K562 (cell line): ENCODE measurements around the gene HPCA. TPM values are rescaled to one million over a fixed set of nuclear protein-coding genes. Genes with fewer than 3 reads are reported as not detected.

Source experiments
- ATAC-seq: fragments of 200-7000 bp; cut with Tn5 transposase; 3 replicates; pipeline ENCODE4 v1.9.1; 2020; ENCODE audit warnings: moderate library complexity
- BruUV-seq: library from RNA; stranded (reverse); fragments of 400-500 nt; replicated peaks from 2 replicates; lab custom pipeline; 2021; lab: Mats Ljungman, UMichigan
- CTCF ChIA-PET: fragments of 300-600 bp; formaldehyde crosslinking; extraction: SDS; loops from one replicate; lab custom pipeline; 2021; ENCODE audit warnings: low intra/inter-chr PET ratio; lab: Yijun Ruan, JAX
- POLR2A ChIA-PET: fragments of 300-600, 350-650 bp; sonication (Branson Sonifier 250); formaldehyde crosslinking; extraction: SDS; loops from one replicate; lab custom pipeline; 2021; ENCODE audit warnings: antibody characterized with exemption, inconsistent platforms; lab: Yijun Ruan, JAX
- DNase-seq, 4 experiments: peaks; one replicate each; pipeline versions ENCODE4 v3.0.0 to v3.0.0-alpha.2; 2011 to 2018; ENCODE audit warnings: low spot score in 3 of 4, mixed read lengths in 3 of 4; ENCODE audit errors: extremely low read depth in 1 of 4
- FAIRE-seq: peaks from 2 replicates; lab custom pipeline; 2011; peaks lifted over from hg19 to GRCh38; lab: Jason Lieb, UNC
- H2AFZ ChIP-seq: 2 replicates; pipeline ENCODE4 v1.6.0; 2011; ENCODE audit warnings: low read depth, low read length, control low read depth, inconsistent platforms
- H3K27ac ChIP-seq: fragments of 200-600 bp; 3 replicates; pipeline ENCODE4 v1.8.0; 2011; ENCODE audit warnings: low read depth, mild to moderate bottlenecking, control low read depth, inconsistent platforms, low read length, moderate library complexity, mixed read lengths; ENCODE audit errors: extremely low read depth
- H3K27me3 ChIP-seq, 2 experiments: fragments of 300-600 bp in 1 of 2; 2 replicates in 1 of 2; 3 replicates in 1 of 2; pipeline versions ENCODE4 v1.6.0 to v1.8.0; 2011; ENCODE audit warnings: inconsistent platforms in 2 of 2, low read length in 2 of 2, mild to moderate bottlenecking in 1 of 2, mixed read lengths in 1 of 2, moderate library complexity in 1 of 2; ENCODE audit not compliant: control insufficient read depth in 2 of 2, insufficient read depth in 2 of 2
- H3K36me3 ChIP-seq: fragments of 300-600 bp; 3 replicates; pipeline ENCODE4 v1.8.0; 2011; ENCODE audit warnings: mild to moderate bottlenecking, low read length, inconsistent platforms; ENCODE audit not compliant: control insufficient read depth, insufficient read depth
- H3K4me1 ChIP-seq, 2 experiments: fragments of 200-600 bp in 1 of 2; replicated peaks in 1 of 2; 2 replicates in 1 of 2; 3 replicates in 1 of 2; pipeline versions ENCODE4 v1.5.1 to v1.8.0; 2011; ENCODE audit warnings: inconsistent platforms in 2 of 2, low read length in 2 of 2, mild to moderate bottlenecking in 1 of 2, mixed read lengths in 1 of 2, moderate library complexity in 1 of 2; ENCODE audit not compliant: control insufficient read depth in 2 of 2, insufficient read depth in 2 of 2
- H3K4me2 ChIP-seq: 2 replicates; pipeline ENCODE4 v1.6.1; 2011; ENCODE audit warnings: low read length, control low read depth, inconsistent platforms, mixed read lengths; ENCODE audit not compliant: insufficient read depth
- H3K4me3 ChIP-seq: fragments of 200-600 bp; sonication (generic), shearing (Covaris generic); 2 replicates; pipeline ENCODE4 v1.5.1; 2016; ENCODE audit warnings: control low read depth, inconsistent platforms
- H3K79me2 ChIP-seq: fragments of 200-600 bp; 3 replicates; pipeline ENCODE4 v1.8.0; 2011; ENCODE audit warnings: low read length, inconsistent platforms; ENCODE audit not compliant: control insufficient read depth, insufficient read depth
- H3K9ac ChIP-seq, 2 experiments: 2 replicates each; pipeline versions ENCODE4 v1.6.0 to v1.6.1; 2011; ENCODE audit warnings: low read depth in 2 of 2, low read length in 2 of 2, control low read depth in 1 of 2, inconsistent platforms in 1 of 2, mild to moderate bottlenecking in 1 of 2, mixed read lengths in 1 of 2; ENCODE audit not compliant: insufficient read depth in 1 of 2
- H3K9me1 ChIP-seq: one replicate; pipeline ENCODE4 v1.6.0; 2011; ENCODE audit warnings: inconsistent platforms, mild to moderate bottlenecking, low read length, moderate library complexity; ENCODE audit not compliant: control insufficient read depth, insufficient read depth
- H3K9me3 ChIP-seq: replicated peaks from 2 replicates; pipeline ENCODE4 v1.5.1; 2011; ENCODE audit warnings: low read depth, low read length, inconsistent platforms; ENCODE audit not compliant: control insufficient read depth, insufficient read depth
- H4K20me1 ChIP-seq: replicated peaks from 2 replicates; pipeline ENCODE4 v1.6.1; 2011; ENCODE audit warnings: low read length, inconsistent platforms, mixed read lengths; ENCODE audit not compliant: control insufficient read depth, insufficient read depth
- NFIC ChIP-seq: fragments of 450-650 bp; IDR thresholded peaks from 2 replicates; pipeline ENCODE4 v1.6.1; 2017; ENCODE audit warnings: mild to moderate bottlenecking, inconsistent platforms
- NR2C2 ChIP-seq, 2 experiments: fragments of 200-800 bp in 1 of 2; sonication (Bioruptor generic) in 1 of 2; sonication (generic) in 1 of 2; formaldehyde crosslinking in 1 of 2; IDR thresholded peaks; 2 replicates each; pipeline versions ENCODE4 v1.6.1 to v1.8.0; 2016 to 2022; ENCODE audit warnings: mild to moderate bottlenecking in 1 of 2, missing compliant biosample characterization in 1 of 2, missing genetic modification characterization in 1 of 2, missing genetic modification reagents in 1 of 2
- WGBS: fragments of 100-300 bp; shearing (Covaris generic); methylation state at CpG from one replicate; pipeline ENCODE4 v1.1.6; 2016; ENCODE audit warnings: low coverage, mixed read lengths; ENCODE audit not compliant: insufficient coverage; ENCODE audit errors: missing lambda C conversion rate; 5-methylcytosine and 5-hydroxymethylcytosine counted together
- in situ Hi-C: fragments of 300-500 bp; cut with MboI; formaldehyde crosslinking; loops from 4 replicates; pipeline ENCODE4 v1.15.0; 2018; ENCODE audit warnings: inconsistent platforms, mixed read lengths
- intact Hi-C: fragments of 100-400 bp; cut with micrococcal nuclease; formaldehyde crosslinking; loops from 2 replicates; pipeline ENCODE4 v1.14.2; 2022
- polyA plus RNA-seq, 8 experiments: library from polyadenylated mRNA; depleted of rRNA in 4 of 8; stranded (reverse) in 5 of 8; unstranded in 3 of 8; fragments of >200 nt; fragmentation: Nextera tagmentation in 2 of 8; fragmentation: Illumina TruSeq in 1 of 8; extraction: Ambion mirVana in 2 of 8; extraction: Trizol in 1 of 8; gene quantifications; 2 replicates each; pipeline versions ENCODE4 v1.2.1 to v1.2.3, GENCODE V29; 2011 to 2014; ENCODE audit warnings: inconsistent platforms in 1 of 8, missing spikeins in 1 of 8
- total RNA-seq, 7 experiments: library from RNA; depleted of rRNA in 6 of 7; stranded (reverse); fragments of >200 nt in 6 of 7; fragmentation: Illumina TruSeq in 2 of 7; extraction: Trizol in 2 of 7; gene quantifications; 2 replicates each; pipeline versions ENCODE4 v1.2.1 to v1.2.3, GENCODE V29; 2011 to 2021; ENCODE audit warnings: low replicate concordance in 1 of 7
- TF ChIP-seq, protein P1 (sequence below): fragments of 450-650 bp; formaldehyde crosslinking; IDR thresholded peaks from 2 replicates; pipeline ENCODE4 v1.4.0; 2020; ENCODE audit warnings: mild to moderate bottlenecking, moderate library complexity

Gene HPCA
- total and polyA plus RNA-seq, 9 of the 15 experiments (the other 6 are each of a cell fraction or from before 2014, with no cell fraction given), result not detected

GRCh38 chr1:32929366-32929765, 43.1 kb downstream of the HPCA start:
- FAIRE-seq (no peak), DNase-seq (no peak)
- Histone ChIP-seq H3K9me1 (no peaks in the 10 kb centered on the region), H3K27ac (no peak overlapping the region), H3K27me3 (peaks cover 22 to 27% of the 10 kb centered on the region in 2 experiments), H2AFZ (no peak overlapping the region)
- TF ChIP-seq NR2C2 (CRISPR knock-in tag; IDR thresholded peaks at IDR 0.05) (0 out of 2 replicates have a peak, but pooled peaks have one; percentile 29), NR2C2 (tag; IDR thresholded peaks at IDR 0.05) (no peak), NFIC (0 out of 2 replicates have a peak, but pooled peaks have one; percentile 42)
- TF ChIP-seq, protein P1, sequence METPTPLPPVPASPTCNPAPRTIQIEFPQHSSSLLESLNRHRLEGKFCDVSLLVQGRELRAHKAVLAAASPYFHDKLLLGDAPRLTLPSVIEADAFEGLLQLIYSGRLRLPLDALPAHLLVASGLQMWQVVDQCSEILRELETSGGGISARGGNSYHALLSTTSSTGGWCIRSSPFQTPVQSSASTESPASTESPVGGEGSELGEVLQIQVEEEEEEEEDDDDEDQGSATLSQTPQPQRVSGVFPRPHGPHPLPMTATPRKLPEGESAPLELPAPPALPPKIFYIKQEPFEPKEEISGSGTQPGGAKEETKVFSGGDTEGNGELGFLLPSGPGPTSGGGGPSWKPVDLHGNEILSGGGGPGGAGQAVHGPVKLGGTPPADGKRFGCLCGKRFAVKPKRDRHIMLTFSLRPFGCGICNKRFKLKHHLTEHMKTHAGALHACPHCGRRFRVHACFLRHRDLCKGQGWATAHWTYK (CRISPR knock-in tag), result no peak
- TF ChIP-seq, all 486 proteins: peak for 2
- CTCF ChIA-PET, result no interaction called here
- in situ Hi-C loops, result no loop called here
- no peak overlapping the region for H3K4me3 ChIP-seq
- no peaks in the 10 kb centered on the region for H4K20me1 ChIP-seq
- intact Hi-C loops, result no loop called here
- BruUV-seq, result no TSS peak
- ATAC-seq, result no peak
- H3K9ac ChIP-seq, result no peak overlapping the region
- H3K9me3 ChIP-seq, result no peaks in the 10 kb centered on the region
- POLR2A ChIA-PET, result interaction anchor here (0.9 kb wide), 1 partner anchor 659 kb away, joined by 3 read pairs; no protein-coding TSS in a partner anchor
- 0% methylated on average over 2 of the region's 2 CpGs for WGBS
- H3K4me2 ChIP-seq, result no peak overlapping the region
- no peaks in the 10 kb centered on the region for H3K36me3 ChIP-seq
- H3K4me1 ChIP-seq, result peaks cover 8 to 10% of the 10 kb centered on the region in 2 experiments
- no peaks in the 10 kb centered on the region for H3K79me2 ChIP-seq
